IPS DF 6.9 (cell line): ENCODE data around the gene SLC6A6.
A peak's percentile ranks its signal among the peaks of the same experiment; 100 is the strongest.
"Not testable (repeated sequence)": the region's sequence is repeated elsewhere in the genome, so short reads cannot be mapped to it uniquely, and the experiment has no call there.

Experiments used
- DNase-seq: peaks from one replicate; pipeline ENCODE4 v3.0.0-alpha.2; 2013; ENCODE audit warnings: low read depth, low spot score
- H3K27ac ChIP-seq: one replicate; pipeline ENCODE4 v1.5.1; 2013; ENCODE audit warnings: low read length, control low read depth
- H3K27me3 ChIP-seq: 2 replicates; pipeline ENCODE4 v1.6.1; 2013; ENCODE audit warnings: mild to moderate bottlenecking, low read length; ENCODE audit not compliant: control insufficient read depth, insufficient read depth
- H3K36me3 ChIP-seq: 2 replicates; pipeline ENCODE4 v1.6.1; 2013; ENCODE audit warnings: low read length; ENCODE audit not compliant: control insufficient read depth, insufficient read depth
- H3K4me1 ChIP-seq: 2 replicates; pipeline ENCODE4 v1.6.1; 2013; ENCODE audit warnings: low read length; ENCODE audit not compliant: control insufficient read depth, insufficient read depth
- H3K4me3 ChIP-seq: 2 replicates; pipeline ENCODE4 v1.5.1; 2013; ENCODE audit warnings: mild to moderate bottlenecking, low read length
- H3K9me3 ChIP-seq: 2 replicates; pipeline ENCODE4 v1.6.1; 2013; ENCODE audit warnings: low read length, inconsistent platforms; ENCODE audit not compliant: control insufficient read depth, insufficient read depth
- WGBS: extraction: QIAGEN DNeasy Blood & Tissue Kit; methylation state at CpG from one replicate; pipeline ENCODE4 v1.1.7; 2013; ENCODE audit warnings: mixed read lengths, missing lambda C conversion rate; ENCODE audit not compliant: insufficient read length, insufficient coverage; 5-methylcytosine and 5-hydroxymethylcytosine counted together

The SLC6A6 gene

GRCh38 chr3:14398797-14399106 is 3.7 kb upstream of the SLC6A6 start:
- H3K36me3 ChIP-seq, result no peaks in the 10 kb centered on the region
- H3K9me3 ChIP-seq, result no peaks in the 10 kb centered on the region
- no CpG with 5 or more reads among the region's 2 CpGs for WGBS
- H3K4me3 ChIP-seq, result no peak overlapping the region
- H3K4me1 ChIP-seq, result peaks cover 4% of the 10 kb centered on the region; the same call in 1 of the 2 replicates
- no peaks in the 10 kb centered on the region for H3K27me3 ChIP-seq
- H3K27ac ChIP-seq, result no peak overlapping the region
- DNase-seq, result no peak

GRCh38 chr3:14401692-14402303 is 608 bp upstream of the SLC6A6 start:
- no peaks in the 10 kb centered on the region for H3K36me3 ChIP-seq
- no peaks in the 10 kb centered on the region for H3K27me3 ChIP-seq
- peaks cover 10% of the 10 kb centered on the region for H3K4me1 ChIP-seq
- no CpG with 5 or more reads among the region's 22 CpGs for WGBS
- DNase-seq, result no peak
- H3K4me3 ChIP-seq, result peak overlapping the region; percentile 85; the same call in 1 of the 2 replicates
- H3K27ac ChIP-seq, result no peak overlapping the region
- no peaks in the 10 kb centered on the region for H3K9me3 ChIP-seq

GRCh38 chr3:14403619-14404155 is 1.3 kb downstream of the SLC6A6 start:
- H3K4me1 ChIP-seq, result peaks cover 10% of the 10 kb centered on the region

GRCh38 chr3:14404186-14404585 is 1.8 kb downstream of the SLC6A6 start:
- DNase-seq, result no peak
- H3K27ac ChIP-seq, result no peak overlapping the region
- H3K4me1 ChIP-seq, result peaks cover 10% of the 10 kb centered on the region
- H3K36me3 ChIP-seq, result no peaks in the 10 kb centered on the region
- H3K27me3 ChIP-seq, result no peaks in the 10 kb centered on the region
- WGBS, result no CpG with 5 or more reads among the region's 3 CpGs
- no peak overlapping the region for H3K4me3 ChIP-seq
- no peaks in the 10 kb centered on the region for H3K9me3 ChIP-seq

More at GRCh38 chr3:14403619-14404155, 1.3 kb downstream of the SLC6A6 start:
- no CpG with 5 or more reads among the region's 12 CpGs for WGBS
- no peaks in the 10 kb centered on the region for H3K9me3 ChIP-seq
- H3K27me3 ChIP-seq, result no peaks in the 10 kb centered on the region
- no peaks in the 10 kb centered on the region for H3K36me3 ChIP-seq
- H3K27ac ChIP-seq, result no peak overlapping the region
- peak overlapping the region; percentile 85; the same call in 1 of the 2 replicates for H3K4me3 ChIP-seq
- DNase-seq, result no peak

- no peak overlapping the region for H3K4me3 ChIP-seq
- peaks cover 11% of the 10 kb centered on the region for H3K4me1 ChIP-seq
- H3K27me3 ChIP-seq, result no peaks in the 10 kb centered on the region
Measured at GRCh38 chr3:14404631-14405359, 2.4 kb downstream of the SLC6A6 start.

GRCh38 chr3:14405360-14406238 is 3.2 kb downstream of the SLC6A6 start:
- Histone ChIP-seq H3K27me3 (no peaks in the 10 kb centered on the region), H3K4me3 (no peak overlapping the region), H3K9me3 (no peaks in the 10 kb centered on the region), H3K27ac (no peak overlapping the region), H3K36me3 (0 out of 2 replicates have a peak, but pooled peaks cover 3% of the 10 kb centered on the region), H3K4me1 (peaks cover 12% of the 10 kb centered on the region)
- no CpG with 5 or more reads among the region's 10 CpGs for WGBS
- DNase-seq, result no peak

More at GRCh38 chr3:14404631-14405359, 2.4 kb downstream of the SLC6A6 start:
- no peak for DNase-seq
- no peaks in the 10 kb centered on the region for H3K9me3 ChIP-seq
- WGBS, result no CpG with 5 or more reads among the region's 11 CpGs
- H3K27ac ChIP-seq, result no peak overlapping the region
- H3K36me3 ChIP-seq, result no peaks in the 10 kb centered on the region

- Histone ChIP-seq H3K27ac (no peak overlapping the region), H3K27me3 (no peaks in the 10 kb centered on the region), H3K4me1 (peaks cover 14% of the 10 kb centered on the region), H3K36me3 (0 out of 2 replicates have a peak, but pooled peaks cover 7% of the 10 kb centered on the region), H3K4me3 (no peak overlapping the region), H3K9me3 (no peaks in the 10 kb centered on the region)
- no CpG with 5 or more reads among the region's 5 CpGs for WGBS
- DNase-seq, result no peak
Measured at GRCh38 chr3:14406336-14406735, 3.9 kb downstream of the SLC6A6 start.

GRCh38 chr3:14406766-14407165 is 4.4 kb downstream of the SLC6A6 start:
- no peak for DNase-seq
- Histone ChIP-seq H3K36me3 (0 out of 2 replicates have a peak, but pooled peaks cover 7% of the 10 kb centered on the region), H3K27me3 (no peaks in the 10 kb centered on the region), H3K9me3 (no peaks in the 10 kb centered on the region), H3K4me1 (peaks cover 16% of the 10 kb centered on the region), H3K4me3 (no peak overlapping the region), H3K27ac (no peak overlapping the region)
- no CpG with 5 or more reads among the region's 3 CpGs for WGBS

- WGBS, result no CpG with 5 or more reads among the region's 5 CpGs
- H3K4me1 ChIP-seq, result peaks cover 14% of the 10 kb centered on the region
Measured at GRCh38 chr3:14407203-14407602, 4.8 kb downstream of the SLC6A6 start.

GRCh38 chr3:14409779-14410063 is 7.3 kb downstream of the SLC6A6 start:
- H3K27me3 ChIP-seq, H3K4me3 ChIP-seq, H3K36me3 ChIP-seq, DNase-seq, H3K9me3 ChIP-seq, H3K27ac ChIP-seq: not testable (repeated sequence)
- WGBS, result no CpG with 5 or more reads among the region's 6 CpGs
- peaks cover 21% of the 10 kb centered on the region for H3K4me1 ChIP-seq

More at GRCh38 chr3:14407203-14407602, 4.8 kb downstream of the SLC6A6 start:
- H3K36me3 ChIP-seq, result 0 out of 2 replicates have a peak, but pooled peaks cover 7% of the 10 kb centered on the region
- H3K9me3 ChIP-seq, result no peaks in the 10 kb centered on the region
- no peak overlapping the region for H3K4me3 ChIP-seq
- H3K27me3 ChIP-seq, result no peaks in the 10 kb centered on the region
- DNase-seq, result no peak
- H3K27ac ChIP-seq, result no peak overlapping the region
